ENCODE data around the gene ALKAL2. TPM values are rescaled to one million over a fixed set of nuclear protein-coding genes. Genes with fewer than 3 reads are reported as not detected.

The ALKAL2 gene
- polyA plus RNA-seq, 1 donor = 1.5 TPM

- DNase-seq (ENCODE audit: low read depth) = no peak
Observed at GRCh38 chr2:246489-247144, 41.3 kb downstream of the ALKAL2 start.

GRCh38 chr2:244547-244946 is 43.3 kb downstream of the ALKAL2 start:
- DNase-seq (ENCODE audit: low read depth) = no peak

GRCh38 chr2:238869-239268 is 49.0 kb downstream of the ALKAL2 start:
- DNase-seq (ENCODE audit: low read depth) = no peak

GRCh38 chr2:238431-238830 is 49.5 kb downstream of the ALKAL2 start:
- DNase-seq (ENCODE audit: low read depth) = peak; percentile 54

- no peak for DNase-seq (ENCODE audit: low read depth)
Observed at GRCh38 chr2:237878-238277, 50.0 kb downstream of the ALKAL2 start.

GRCh38 chr2:236993-237539 is 50.8 kb downstream of the ALKAL2 start:
- no peak for DNase-seq (ENCODE audit: low read depth)

- no peak for DNase-seq (ENCODE audit: low read depth)
Observed at GRCh38 chr2:234421-234820, 53.5 kb downstream of the ALKAL2 start.

GRCh38 chr2:233030-233429 is 54.9 kb downstream of the ALKAL2 start:
- no peak for DNase-seq (ENCODE audit: low read depth)

- DNase-seq (ENCODE audit: low read depth) = no peak
Observed at GRCh38 chr2:231521-232185, 56.2 kb downstream of the ALKAL2 start.

Other genes starting within 250 kb of the ALKAL2 start
- 1.8 TPM for gene FAM110C, start 241.6 kb downstream of the ALKAL2 start, polyA plus RNA-seq (ENCODE audit: insufficient read length)
- gene SH3YL1, start 24.1 kb downstream of the ALKAL2 start, polyA plus RNA-seq (ENCODE audit: insufficient read length) = 38.7 TPM
- 90.7 TPM for gene ACP1, start 23.1 kb downstream of the ALKAL2 start, polyA plus RNA-seq (ENCODE audit: insufficient read length)

Measured in forelimb muscle (tissue), 1 donor.